PC-3 (cell line): ENCODE data around the gene CCDC197.

Experiments used
- CTCF ChIP-seq: fragments of 300-600 bp; sonication (generic); conservative IDR thresholded peaks from 2 replicates; pipeline ENCODE4 v1.5.1; 2017; ENCODE audit warnings: antibody characterized with exemption, low read depth, mild to moderate bottlenecking, low read length
- EZH2phosphoT487 ChIP-seq: fragments of 300-600 bp; sonication (generic); IDR thresholded peaks from 2 replicates; pipeline ENCODE4 v1.6.1; 2018; ENCODE audit warnings: mild to moderate bottlenecking, antibody characterized with exemption, low read length, borderline replicate concordance

DNA sequence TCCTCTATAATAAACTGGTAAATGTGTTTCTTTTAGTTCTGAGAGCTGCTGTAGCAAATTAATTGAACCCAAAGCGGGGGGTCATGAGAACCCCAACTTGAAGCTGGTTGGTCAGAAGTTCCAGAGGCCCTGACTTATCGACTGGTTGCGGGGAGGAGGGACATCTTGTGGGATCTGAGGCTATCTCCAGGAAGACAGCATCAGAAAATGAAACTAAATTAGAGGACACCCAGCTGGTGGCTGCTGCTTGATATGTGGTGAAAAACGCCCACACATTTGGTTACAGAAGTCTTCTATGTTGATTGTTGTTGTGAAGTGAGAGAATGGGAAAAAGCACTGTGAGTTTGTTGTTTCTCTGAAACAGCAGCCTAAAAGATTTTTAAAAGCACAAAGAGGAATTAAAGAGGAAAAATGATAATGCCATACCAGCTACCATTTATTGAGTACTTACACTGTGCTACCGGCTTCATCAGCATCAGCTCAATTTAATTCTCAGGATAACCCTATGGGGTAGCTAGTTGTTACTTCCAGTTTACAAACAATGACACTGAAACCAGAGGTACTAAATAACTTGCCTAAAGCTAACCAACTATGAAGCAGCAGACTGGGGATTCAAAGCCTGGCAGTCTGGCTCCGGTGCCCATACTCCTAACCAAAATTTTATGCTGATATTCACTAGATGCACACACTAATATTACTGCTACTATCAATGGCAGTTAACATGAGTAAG lies 59.6 kb downstream of the CCDC197 start:
- TF ChIP-seq CTCF (no peak), EZH2phosphoT487 (no peak)
